HepG2 (cell line): ENCODE measurements around the gene ATP7A. TPM values are rescaled to one million over a fixed set of nuclear protein-coding genes. Genes with fewer than 3 reads are reported as not detected.

ENCODE experiments used
- ASH2L ChIP-seq: fragments of 300-600, 200-600 bp; sonication (generic); IDR thresholded peaks from 2 replicates; pipeline ENCODE4 v1.7.0; 2017; ENCODE audit warnings: low read depth, mild to moderate bottlenecking, moderate library complexity, mixed read lengths, low read length; ENCODE audit not compliant: insufficient read length
- FOSL2 ChIP-seq: sonication (generic); formaldehyde crosslinking; IDR thresholded peaks from 2 replicates; pipeline ENCODE4 v1.4.0; 2020; ENCODE audit warnings: missing genetic modification reagents
- GLI4 ChIP-seq: sonication (generic); formaldehyde crosslinking; IDR thresholded peaks from 2 replicates; pipeline ENCODE4 v1.5.1; 2020; ENCODE audit warnings: missing genetic modification reagents, mild to moderate bottlenecking, moderate library complexity, borderline replicate concordance
- GTF3A ChIP-seq: sonication (generic); formaldehyde crosslinking; conservative IDR thresholded peaks from 2 replicates; pipeline ENCODE4 v1.4.0; 2020; ENCODE audit warnings: mild to moderate bottlenecking, missing genetic modification reagents
- HHEX ChIP-seq: IDR thresholded peaks from 2 replicates; pipeline ENCODE4 v1.6.1; 2016; ENCODE audit warnings: control low read depth
- IRF2 ChIP-seq: IDR thresholded peaks from 2 replicates; pipeline ENCODE4 v1.6.1; 2018; ENCODE audit warnings: missing genetic modification reagents, missing compliant biosample characterization
- KAT8 ChIP-seq: IDR thresholded peaks from 2 replicates; pipeline ENCODE4 v1.6.1; 2016; ENCODE audit warnings: missing genetic modification reagents, missing compliant biosample characterization
- KDM5B ChIP-seq: sonication (generic); formaldehyde crosslinking; IDR thresholded peaks from 2 replicates; pipeline ENCODE4 v1.4.0; 2020; ENCODE audit warnings: missing genetic modification reagents, mild to moderate bottlenecking, borderline replicate concordance
- NAIF1 ChIP-seq: sonication (generic); formaldehyde crosslinking; IDR thresholded peaks from 2 replicates; pipeline ENCODE4 v1.5.0; 2020; ENCODE audit warnings: mild to moderate bottlenecking, missing genetic modification reagents, borderline replicate concordance
- POLR2AphosphoS5 ChIP-seq: IDR thresholded peaks from 2 replicates; pipeline ENCODE4 v1.6.1; 2012; ENCODE audit warnings: low read depth, low read length
- YEATS2 ChIP-seq: sonication (generic); formaldehyde crosslinking; IDR thresholded peaks from 2 replicates; pipeline ENCODE4 v1.4.0; 2020; ENCODE audit warnings: missing genetic modification reagents, borderline replicate concordance
- ZNF124 ChIP-seq: sonication (generic); formaldehyde crosslinking; IDR thresholded peaks from 2 replicates; pipeline ENCODE4 v1.4.0; 2020; ENCODE audit warnings: missing genetic modification reagents
- ZNF317 ChIP-seq: sonication (generic); formaldehyde crosslinking; IDR thresholded peaks from 2 replicates; pipeline ENCODE4 v1.5.0; 2020; ENCODE audit warnings: mild to moderate bottlenecking, missing genetic modification reagents
- ZNF430 ChIP-seq: sonication (generic); formaldehyde crosslinking; IDR thresholded peaks from 2 replicates; pipeline ENCODE4 v1.9.0; 2021; ENCODE audit warnings: mild to moderate bottlenecking, missing genetic modification reagents
- ZNF556 ChIP-seq: sonication (generic); formaldehyde crosslinking; IDR thresholded peaks from 2 replicates; pipeline ENCODE4 v1.4.0; 2020; ENCODE audit warnings: mild to moderate bottlenecking, missing genetic modification reagents, borderline replicate concordance
- ZNF616 ChIP-seq: sonication (generic); formaldehyde crosslinking; IDR thresholded peaks from 2 replicates; pipeline ENCODE4 v1.5.0; 2020; ENCODE audit warnings: low read depth, mild to moderate bottlenecking, missing genetic modification reagents
- ZSCAN21 ChIP-seq: sonication (generic); formaldehyde crosslinking; IDR thresholded peaks from 2 replicates; pipeline ENCODE4 v1.8.0; 2022; ENCODE audit warnings: mild to moderate bottlenecking, missing genetic modification reagents, moderate library complexity, borderline replicate concordance
- polyA plus RNA-seq, 8 experiments: library from polyadenylated mRNA; depleted of rRNA in 3 of 8; stranded (reverse) in 7 of 8; unstranded in 1 of 8; fragments of >200 nt; fragmentation: Illumina TruSeq in 4 of 8; extraction: Trizol in 4 of 8; gene quantifications; 2 replicates each; pipeline versions ENCODE4 v1.2.1 to v1.2.3, GENCODE V29; 2011 to 2016; ENCODE audit warnings: low read depth in 4 of 8, missing spikeins in 1 of 8, mixed read lengths in 1 of 8; ENCODE audit not compliant: insufficient read depth in 1 of 8
- total RNA-seq, 5 experiments: library from RNA; depleted of rRNA; stranded (reverse); fragments of >200 nt; fragmentation: Illumina TruSeq; extraction: Trizol; gene quantifications; 2 replicates each; pipeline ENCODE4 v1.2.3, GENCODE V29; 2016; ENCODE audit warnings: low read depth in 1 of 5
- TF ChIP-seq, protein P1 (sequence below): sonication (generic); formaldehyde crosslinking; IDR thresholded peaks from 2 replicates; pipeline ENCODE4 v1.4.0; 2020; ENCODE audit warnings: missing genetic modification reagents
- TF ChIP-seq, protein P2 (sequence below): sonication (generic); formaldehyde crosslinking; IDR thresholded peaks from 2 replicates; pipeline ENCODE4 v1.4.0; 2020; ENCODE audit warnings: mild to moderate bottlenecking, missing genetic modification reagents
- TF ChIP-seq, protein P3 (sequence below): sonication (generic); formaldehyde crosslinking; IDR thresholded peaks from 2 replicates; pipeline ENCODE4 v1.5.0; 2020; ENCODE audit warnings: mild to moderate bottlenecking, missing genetic modification reagents, moderate library complexity
- TF ChIP-seq, protein P4 (sequence below): sonication (generic); formaldehyde crosslinking; IDR thresholded peaks from 2 replicates; pipeline ENCODE4 v1.4.0; 2020; ENCODE audit warnings: mild to moderate bottlenecking, missing genetic modification reagents

Gene ATP7A
- total and polyA plus RNA-seq, 2 of the 13 experiments (the other 11 are each of a cell fraction or from before 2014, with no cell fraction given), result 1.7 to 4.7 TPM

DNA sequence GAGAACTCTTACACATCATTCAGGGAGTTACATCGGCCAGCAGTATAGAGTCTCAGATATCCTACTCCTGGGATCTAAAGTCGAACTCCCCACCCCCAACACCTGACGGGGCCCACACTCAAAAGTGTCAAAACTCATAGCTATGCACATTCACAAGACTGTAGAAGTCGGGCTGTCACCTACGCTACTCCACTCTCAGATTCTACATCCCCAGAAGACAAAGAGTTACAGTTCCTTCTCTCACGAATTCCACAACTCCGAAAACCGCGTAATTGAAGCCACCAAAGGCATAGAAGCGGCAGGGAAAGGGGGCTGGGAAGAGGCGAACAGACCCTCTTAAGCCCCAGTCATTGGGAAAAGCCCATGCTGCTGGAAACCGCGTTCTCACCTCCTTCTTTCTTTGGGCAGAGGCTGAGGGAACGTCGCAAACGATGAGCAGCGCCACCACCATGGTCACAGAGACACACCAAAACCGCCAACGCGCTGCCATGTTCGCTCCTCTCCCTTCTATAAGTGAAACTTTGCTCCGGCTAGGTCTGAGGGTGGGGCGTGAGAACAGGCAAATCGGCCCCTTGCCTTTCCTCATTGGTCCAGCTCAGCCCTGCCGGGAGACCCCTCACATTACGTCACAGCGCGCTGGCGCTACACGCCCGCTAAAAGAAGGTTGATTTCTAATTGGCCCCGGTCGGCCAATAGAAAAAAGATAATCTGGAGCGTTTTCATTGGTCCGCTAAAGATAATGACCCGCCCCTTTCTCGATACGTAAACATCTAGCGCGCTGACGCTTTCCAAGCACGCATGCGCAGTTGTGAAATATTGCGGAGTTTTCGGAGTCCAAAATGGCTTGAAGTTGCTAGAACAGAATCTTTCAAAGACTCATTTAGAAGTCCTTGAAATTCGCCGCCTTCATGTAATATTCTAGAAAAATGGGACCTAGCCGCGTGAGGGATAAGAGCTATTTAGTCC is 15.3 kb upstream of the ATP7A start, which contains the start of gene MAGT1 (continued):
- TF ChIP-seq KDM5B (CRISPR knock-in tag) (0 out of 2 replicates have a peak, but pooled peaks have one; percentile 27), GLI4 (CRISPR knock-in tag) (no peak), ZNF124 (no peak), ZSCAN21 (no peak), KAT8 (CRISPR knock-in tag) (0 out of 2 replicates have a peak, but pooled peaks have one; percentile 21), ZNF317 (CRISPR knock-in tag) (0 out of 2 replicates have a peak, but pooled peaks have one; percentile 36), YEATS2 (CRISPR knock-in tag) (peak; percentile 64; the same call in 1 of the 2 replicates), POLR2AphosphoS5 (peak; percentile 81), ZNF556 (no peak), IRF2 (CRISPR knock-in tag) (peak; percentile 42; the same call in 1 of the 2 replicates), FOSL2 (0 out of 2 replicates have a peak, but pooled peaks have one; percentile 19), GTF3A (no peak), HHEX (CRISPR knock-in tag) (no peak), ZNF430 (CRISPR knock-in tag) (0 out of 2 replicates have a peak, but pooled peaks have one; percentile 27), NAIF1 (CRISPR knock-in tag) (0 out of 2 replicates have a peak, but pooled peaks have one; percentile 35), ZNF616 (no peak), ASH2L (peak; percentile 68)
- TF ChIP-seq, protein P1, sequence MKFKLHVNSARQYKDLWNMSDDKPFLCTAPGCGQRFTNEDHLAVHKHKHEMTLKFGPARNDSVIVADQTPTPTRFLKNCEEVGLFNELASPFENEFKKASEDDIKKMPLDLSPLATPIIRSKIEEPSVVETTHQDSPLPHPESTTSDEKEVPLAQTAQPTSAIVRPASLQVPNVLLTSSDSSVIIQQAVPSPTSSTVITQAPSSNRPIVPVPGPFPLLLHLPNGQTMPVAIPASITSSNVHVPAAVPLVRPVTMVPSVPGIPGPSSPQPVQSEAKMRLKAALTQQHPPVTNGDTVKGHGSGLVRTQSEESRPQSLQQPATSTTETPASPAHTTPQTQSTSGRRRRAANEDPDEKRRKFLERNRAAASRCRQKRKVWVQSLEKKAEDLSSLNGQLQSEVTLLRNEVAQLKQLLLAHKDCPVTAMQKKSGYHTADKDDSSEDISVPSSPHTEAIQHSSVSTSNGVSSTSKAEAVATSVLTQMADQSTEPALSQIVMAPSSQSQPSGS, result peak; percentile 78
- TF ChIP-seq, protein P2, sequence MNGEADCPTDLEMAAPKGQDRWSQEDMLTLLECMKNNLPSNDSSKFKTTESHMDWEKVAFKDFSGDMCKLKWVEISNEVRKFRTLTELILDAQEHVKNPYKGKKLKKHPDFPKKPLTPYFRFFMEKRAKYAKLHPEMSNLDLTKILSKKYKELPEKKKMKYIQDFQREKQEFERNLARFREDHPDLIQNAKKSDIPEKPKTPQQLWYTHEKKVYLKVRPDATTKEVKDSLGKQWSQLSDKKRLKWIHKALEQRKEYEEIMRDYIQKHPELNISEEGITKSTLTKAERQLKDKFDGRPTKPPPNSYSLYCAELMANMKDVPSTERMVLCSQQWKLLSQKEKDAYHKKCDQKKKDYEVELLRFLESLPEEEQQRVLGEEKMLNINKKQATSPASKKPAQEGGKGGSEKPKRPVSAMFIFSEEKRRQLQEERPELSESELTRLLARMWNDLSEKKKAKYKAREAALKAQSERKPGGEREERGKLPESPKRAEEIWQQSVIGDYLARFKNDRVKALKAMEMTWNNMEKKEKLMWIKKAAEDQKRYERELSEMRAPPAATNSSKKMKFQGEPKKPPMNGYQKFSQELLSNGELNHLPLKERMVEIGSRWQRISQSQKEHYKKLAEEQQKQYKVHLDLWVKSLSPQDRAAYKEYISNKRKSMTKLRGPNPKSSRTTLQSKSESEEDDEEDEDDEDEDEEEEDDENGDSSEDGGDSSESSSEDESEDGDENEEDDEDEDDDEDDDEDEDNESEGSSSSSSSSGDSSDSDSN (CRISPR knock-in tag), result peak; percentile 33; the same call in 1 of the 2 replicates
- TF ChIP-seq, protein P3, sequence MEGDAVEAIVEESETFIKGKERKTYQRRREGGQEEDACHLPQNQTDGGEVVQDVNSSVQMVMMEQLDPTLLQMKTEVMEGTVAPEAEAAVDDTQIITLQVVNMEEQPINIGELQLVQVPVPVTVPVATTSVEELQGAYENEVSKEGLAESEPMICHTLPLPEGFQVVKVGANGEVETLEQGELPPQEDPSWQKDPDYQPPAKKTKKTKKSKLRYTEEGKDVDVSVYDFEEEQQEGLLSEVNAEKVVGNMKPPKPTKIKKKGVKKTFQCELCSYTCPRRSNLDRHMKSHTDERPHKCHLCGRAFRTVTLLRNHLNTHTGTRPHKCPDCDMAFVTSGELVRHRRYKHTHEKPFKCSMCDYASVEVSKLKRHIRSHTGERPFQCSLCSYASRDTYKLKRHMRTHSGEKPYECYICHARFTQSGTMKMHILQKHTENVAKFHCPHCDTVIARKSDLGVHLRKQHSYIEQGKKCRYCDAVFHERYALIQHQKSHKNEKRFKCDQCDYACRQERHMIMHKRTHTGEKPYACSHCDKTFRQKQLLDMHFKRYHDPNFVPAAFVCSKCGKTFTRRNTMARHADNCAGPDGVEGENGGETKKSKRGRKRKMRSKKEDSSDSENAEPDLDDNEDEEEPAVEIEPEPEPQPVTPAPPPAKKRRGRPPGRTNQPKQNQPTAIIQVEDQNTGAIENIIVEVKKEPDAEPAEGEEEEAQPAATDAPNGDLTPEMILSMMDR (CRISPR knock-in tag), result peak; percentile 30; the same call in 1 of the 2 replicates
- TF ChIP-seq, protein P4, sequence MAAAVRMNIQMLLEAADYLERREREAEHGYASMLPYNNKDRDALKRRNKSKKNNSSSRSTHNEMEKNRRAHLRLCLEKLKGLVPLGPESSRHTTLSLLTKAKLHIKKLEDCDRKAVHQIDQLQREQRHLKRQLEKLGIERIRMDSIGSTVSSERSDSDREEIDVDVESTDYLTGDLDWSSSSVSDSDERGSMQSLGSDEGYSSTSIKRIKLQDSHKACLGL (CRISPR knock-in tag), result no peak
